IPS-18c (cell line): ENCODE measurements around the gene EEF2K.

ENCODE experiments used
- H3K4me3 ChIP-seq: 2 replicates; pipeline ENCODE4 v1.7.0; 2013; ENCODE audit warnings: low read depth, mild to moderate bottlenecking, low read length, moderate library complexity; ENCODE audit not compliant: insufficient read depth
- H3K9me3 ChIP-seq: one replicate; pipeline ENCODE4 v1.6.1; 2013; ENCODE audit warnings: mild to moderate bottlenecking, low read length, moderate library complexity; ENCODE audit not compliant: control insufficient read depth, insufficient read depth

EEF2K gene

GRCh38 chr16:22314661-22315626, 108.9 kb downstream of the EEF2K start:
- no peak overlapping the region for H3K4me3 ChIP-seq

GRCh38 chr16:22315979-22316378, 109.9 kb downstream of the EEF2K start:
- H3K4me3 ChIP-seq = no peak overlapping the region

More at GRCh38 chr16:22314661-22315626, 108.9 kb downstream of the EEF2K start:
- H3K9me3 ChIP-seq = no peaks in the 10 kb centered on the region

GRCh38 chr16:22316411-22316811, 110.3 kb downstream of the EEF2K start:
- Histone ChIP-seq H3K9me3 (no peaks in the 10 kb centered on the region), H3K4me3 (no peak overlapping the region)

More at GRCh38 chr16:22315979-22316378, 109.9 kb downstream of the EEF2K start:
- H3K9me3 ChIP-seq = no peaks in the 10 kb centered on the region

- no peak overlapping the region for H3K4me3 ChIP-seq
- no peaks in the 10 kb centered on the region for H3K9me3 ChIP-seq
Measured at GRCh38 chr16:22317001-22317530, 111.0 kb downstream of the EEF2K start.

DNA sequence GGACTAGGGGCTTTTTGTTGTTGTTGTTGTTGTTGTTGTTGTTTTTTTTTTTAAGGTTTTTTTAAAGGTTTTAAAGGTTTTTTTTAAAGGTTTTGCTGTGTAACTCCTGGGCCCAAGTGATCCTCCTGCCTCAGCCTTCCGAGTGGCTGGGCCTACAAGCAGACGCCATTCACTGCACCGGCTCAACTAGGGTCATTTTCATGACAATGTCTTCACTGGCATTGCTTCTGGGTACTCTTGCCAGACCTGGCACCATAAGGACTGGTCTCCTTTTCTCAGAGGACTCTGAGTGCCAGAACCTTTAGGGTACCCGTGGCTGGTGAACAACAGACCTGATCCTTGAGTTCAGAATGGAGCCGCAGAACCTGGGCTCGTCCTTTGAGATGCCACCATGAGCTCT, 111.5 kb downstream of the EEF2K start:
- Histone ChIP-seq H3K9me3 (peaks cover 1% of the 10 kb centered on the region), H3K4me3 (no peak overlapping the region)

- H3K4me3 ChIP-seq = no peak overlapping the region
- H3K9me3 ChIP-seq = peaks cover 2% of the 10 kb centered on the region
Measured at GRCh38 chr16:22318690-22319358, 112.7 kb downstream of the EEF2K start.

- Histone ChIP-seq H3K4me3 (no peak overlapping the region), H3K9me3 (peaks cover 2% of the 10 kb centered on the region)
Measured at GRCh38 chr16:22320572-22321339, 114.7 kb downstream of the EEF2K start.

- peaks cover 2% of the 10 kb centered on the region for H3K9me3 ChIP-seq
- H3K4me3 ChIP-seq = no peak overlapping the region
Measured at GRCh38 chr16:22321340-22322001, 115.4 kb downstream of the EEF2K start.

DNA sequence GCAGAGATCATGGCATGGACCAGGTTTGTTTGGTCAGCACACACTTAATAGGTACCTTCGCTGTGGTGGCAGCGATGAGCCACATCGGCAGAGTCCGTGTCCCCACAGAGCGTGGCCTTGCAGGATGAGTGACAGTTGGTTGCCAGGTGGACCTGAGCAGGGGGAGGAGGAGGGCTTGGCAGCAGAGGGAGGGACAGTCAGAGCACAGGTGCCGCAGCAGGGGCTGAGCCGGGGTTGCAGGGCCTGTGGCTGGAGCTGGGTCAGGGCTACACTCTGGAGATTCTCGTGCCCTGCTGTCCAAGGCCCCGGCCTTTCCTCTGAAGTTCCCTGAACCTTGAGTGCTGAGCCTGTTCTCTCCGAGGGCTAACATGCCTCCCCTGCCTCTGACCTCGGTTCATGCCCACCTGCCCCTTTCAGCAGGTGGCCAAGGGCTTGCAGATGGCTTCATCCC, 116.0 kb downstream of the EEF2K start:
- H3K9me3 ChIP-seq = peaks cover 2% of the 10 kb centered on the region
- no peak overlapping the region for H3K4me3 ChIP-seq

- peaks cover 2% of the 10 kb centered on the region for H3K9me3 ChIP-seq
- H3K4me3 ChIP-seq = no peak overlapping the region
Measured at GRCh38 chr16:22322741-22323140, 116.7 kb downstream of the EEF2K start.

- H3K4me3 ChIP-seq = no peak overlapping the region
- H3K9me3 ChIP-seq = peaks cover 2% of the 10 kb centered on the region
Measured at GRCh38 chr16:22323173-22323958, 117.3 kb downstream of the EEF2K start.

- peaks cover 2% of the 10 kb centered on the region for H3K9me3 ChIP-seq
Measured at GRCh38 chr16:22323959-22324786, 118.1 kb downstream of the EEF2K start.

DNA sequence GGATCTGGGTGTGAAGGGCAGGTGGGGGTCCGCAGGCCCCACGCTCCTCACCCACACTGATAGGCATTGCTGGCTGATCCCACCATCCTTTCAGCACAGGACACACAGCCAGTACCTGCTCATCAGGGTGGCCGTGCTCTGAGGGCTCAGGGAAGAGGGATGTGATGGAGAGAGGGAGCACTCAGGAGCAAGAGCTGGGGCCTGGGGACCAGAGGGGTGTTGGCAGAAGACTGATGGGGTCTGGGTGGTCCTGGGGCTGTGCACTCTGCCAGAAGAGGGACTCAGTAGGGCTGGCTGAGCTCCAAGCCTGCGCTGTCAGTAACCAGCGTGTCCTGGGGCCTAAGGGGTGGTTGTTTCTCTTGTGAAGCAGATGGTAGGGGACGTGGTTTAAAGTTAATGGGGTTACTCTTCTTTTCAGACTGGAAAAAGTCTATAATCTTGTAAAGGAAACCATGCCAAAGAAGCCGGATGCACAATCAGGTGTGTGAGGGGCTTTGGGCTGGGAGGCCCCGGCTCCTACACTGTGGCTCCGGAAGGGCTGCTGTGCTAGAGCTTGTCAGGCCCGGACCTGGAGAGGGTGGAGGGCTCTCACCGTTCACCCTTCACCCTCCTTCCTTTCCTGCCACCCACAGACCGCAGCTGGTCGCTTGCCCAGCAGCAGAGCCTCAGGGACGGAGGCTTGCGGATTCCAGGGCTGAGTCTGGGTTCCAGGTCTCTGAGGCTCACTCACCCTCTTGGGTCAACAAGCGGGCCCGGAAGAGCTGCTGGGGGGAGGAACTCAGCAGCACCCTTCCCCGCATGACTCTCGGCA, 118.9 kb downstream of the EEF2K start:
- Histone ChIP-seq H3K4me3 (no peak overlapping the region), H3K9me3 (peaks cover 2% of the 10 kb centered on the region)

More at GRCh38 chr16:22323959-22324786, 118.1 kb downstream of the EEF2K start:
- H3K4me3 ChIP-seq = no peak overlapping the region

- Histone ChIP-seq H3K9me3 (peaks cover 2% of the 10 kb centered on the region), H3K4me3 (no peak overlapping the region)
Measured at GRCh38 chr16:22325598-22326368, 119.7 kb downstream of the EEF2K start.
